HepG2 (cell line): ENCODE data around the gene CASS4. TPM values are rescaled to one million over a fixed set of nuclear protein-coding genes. Genes with fewer than 3 reads are reported as not detected.

Source experiments
- AFF4 ChIP-seq: sonication (generic); formaldehyde crosslinking; IDR thresholded peaks from 2 replicates; pipeline ENCODE4 v1.4.0; 2020; ENCODE audit warnings: missing genetic modification reagents
- ARID5B ChIP-seq: IDR thresholded peaks from 2 replicates; pipeline ENCODE4 v1.4.0; 2020; ENCODE audit warnings: mild to moderate bottlenecking, missing genetic modification reagents
- ELF4 ChIP-seq: sonication (generic); formaldehyde crosslinking; IDR thresholded peaks from 2 replicates; pipeline ENCODE4 v1.5.0; 2020; ENCODE audit warnings: missing genetic modification reagents, mild to moderate bottlenecking, moderate library complexity, borderline replicate concordance
- FUBP1 ChIP-seq: sonication (generic); formaldehyde crosslinking; IDR thresholded peaks from 2 replicates; pipeline ENCODE4 v1.5.1; 2020; ENCODE audit warnings: missing genetic modification reagents, mild to moderate bottlenecking, borderline replicate concordance
- GATA4 ChIP-seq: sonication (generic); IDR thresholded peaks from 2 replicates; pipeline ENCODE4 v1.6.1; 2016; ENCODE audit warnings: antibody characterized with exemption, low read depth, borderline replicate concordance
- HNF1B ChIP-seq: sonication (generic); formaldehyde crosslinking; IDR thresholded peaks from 2 replicates; pipeline ENCODE4 v1.5.1; 2020; ENCODE audit warnings: mild to moderate bottlenecking, moderate library complexity, missing genetic modification reagents
- NKX3-1 ChIP-seq: sonication (generic); formaldehyde crosslinking; IDR thresholded peaks from 2 replicates; pipeline ENCODE4 v1.5.0; 2020; ENCODE audit warnings: missing genetic modification reagents
- NR1H2 ChIP-seq: sonication (generic); formaldehyde crosslinking; IDR thresholded peaks from 2 replicates; pipeline ENCODE4 v1.8.1; 2022; ENCODE audit warnings: low read depth, missing genetic modification reagents, borderline replicate concordance
- REPIN1 ChIP-seq: sonication (generic); formaldehyde crosslinking; IDR thresholded peaks from 2 replicates; pipeline ENCODE4 v1.8.0; 2022; ENCODE audit warnings: missing genetic modification reagents, low read depth, mild to moderate bottlenecking, borderline replicate concordance
- TCF7 ChIP-seq: sonication (generic); IDR thresholded peaks from 2 replicates; pipeline ENCODE4 v1.6.1; 2016; ENCODE audit warnings: antibody characterized with exemption, low read depth
- ZBTB8A ChIP-seq: sonication (generic); formaldehyde crosslinking; IDR thresholded peaks from 2 replicates; pipeline ENCODE4 v1.4.0; 2020; ENCODE audit warnings: mild to moderate bottlenecking, low read depth, missing genetic modification reagents, borderline replicate concordance
- ZFP90 ChIP-seq: sonication (generic); formaldehyde crosslinking; IDR thresholded peaks from 2 replicates; pipeline ENCODE4 v1.8.0; 2022; ENCODE audit warnings: missing genetic modification reagents, mild to moderate bottlenecking, inconsistent platforms, borderline replicate concordance
- ZKSCAN5 ChIP-seq: sonication (generic); formaldehyde crosslinking; IDR thresholded peaks from 2 replicates; pipeline ENCODE4 v1.5.1; 2020; ENCODE audit warnings: mild to moderate bottlenecking, missing genetic modification reagents
- ZKSCAN8 ChIP-seq: IDR thresholded peaks from 2 replicates; pipeline ENCODE4 v1.6.1; 2016; ENCODE audit warnings: borderline replicate concordance, missing genetic modification reagents, missing compliant biosample characterization
- ZNF101 ChIP-seq: sonication (generic); formaldehyde crosslinking; IDR thresholded peaks from 2 replicates; pipeline ENCODE4 v1.4.0; 2020; ENCODE audit warnings: mild to moderate bottlenecking, low read depth, missing genetic modification reagents, borderline replicate concordance
- ZNF136 ChIP-seq: sonication (generic); formaldehyde crosslinking; IDR thresholded peaks from 2 replicates; pipeline ENCODE4 v1.8.1; 2022; ENCODE audit warnings: low read depth, mild to moderate bottlenecking, moderate library complexity, missing genetic modification reagents
- ZNF33A ChIP-seq: sonication (generic); formaldehyde crosslinking; IDR thresholded peaks from 2 replicates; pipeline ENCODE4 v1.5.1; 2020; ENCODE audit warnings: missing genetic modification reagents, mild to moderate bottlenecking, moderate library complexity, borderline replicate concordance
- polyA plus RNA-seq, 8 experiments: library from polyadenylated mRNA; depleted of rRNA in 3 of 8; stranded (reverse) in 7 of 8; unstranded in 1 of 8; fragments of >200 nt; fragmentation: Illumina TruSeq in 4 of 8; extraction: Trizol in 4 of 8; gene quantifications; 2 replicates each; pipeline versions ENCODE4 v1.2.1 to v1.2.3, GENCODE V29; 2011 to 2016; ENCODE audit warnings: low read depth in 4 of 8, missing spikeins in 1 of 8, mixed read lengths in 1 of 8; ENCODE audit not compliant: insufficient read depth in 1 of 8
- total RNA-seq, 5 experiments: library from RNA; depleted of rRNA; stranded (reverse); fragments of >200 nt; fragmentation: Illumina TruSeq; extraction: Trizol; gene quantifications; 2 replicates each; pipeline ENCODE4 v1.2.3, GENCODE V29; 2016; ENCODE audit warnings: low read depth in 1 of 5

Gene CASS4
- total and polyA plus RNA-seq, 2 of the 13 experiments (the other 11 are each of a cell fraction or from before 2014, with no cell fraction given): 0.17 to 0.49 TPM

DNA sequence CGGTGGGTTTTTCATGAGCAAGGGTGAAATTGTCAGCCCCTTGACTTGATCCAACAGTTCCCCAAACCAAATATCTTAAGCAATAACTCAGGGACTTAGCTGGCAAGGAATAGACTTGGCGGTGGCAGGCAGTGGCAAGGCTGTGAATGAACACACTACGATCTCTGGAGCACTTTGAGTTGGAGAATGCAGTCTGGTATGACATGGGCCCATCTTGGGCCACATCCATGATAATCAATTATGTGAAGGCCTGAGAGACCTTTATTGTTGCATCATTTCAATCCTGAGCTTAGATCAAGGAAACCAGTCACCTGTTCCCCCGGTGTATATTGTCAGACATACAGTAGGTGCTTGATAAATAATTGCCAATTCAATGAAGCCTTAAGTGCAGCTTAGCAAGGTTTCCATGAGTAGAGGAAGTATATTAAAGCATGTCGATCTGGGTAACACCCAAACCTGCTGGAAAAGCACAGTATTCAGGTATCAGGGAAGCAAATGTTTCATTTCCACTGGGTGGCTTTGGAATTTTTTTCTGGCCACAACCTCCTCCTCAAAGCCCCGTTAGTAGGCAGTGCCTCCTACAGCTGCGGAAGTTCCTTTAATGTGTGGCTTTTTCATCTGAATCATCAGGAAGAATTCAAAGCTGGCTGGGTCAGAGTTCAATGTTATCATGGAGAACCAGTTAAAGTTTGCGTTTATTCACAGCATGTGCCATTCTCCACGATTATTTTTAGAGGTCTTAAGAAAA, 10.2 kb downstream of the CASS4 start (continued):
- TF ChIP-seq AFF4 (CRISPR knock-in tag) (no peak), ZNF101 (CRISPR knock-in tag) (no peak), NR1H2 (no peak), GATA4 (no peak), ZKSCAN5 (CRISPR knock-in tag) (no peak), ZNF33A (CRISPR knock-in tag) (no peak), ARID5B (CRISPR knock-in tag) (peak; percentile 59; the same call in 1 of the 2 replicates), ELF4 (CRISPR knock-in tag) (no peak), HNF1B (CRISPR knock-in tag) (no peak), ZFP90 (CRISPR knock-in tag) (no peak), REPIN1 (CRISPR knock-in tag) (no peak), ZBTB8A (CRISPR knock-in tag) (no peak), NKX3-1 (no peak), ZKSCAN8 (CRISPR knock-in tag) (no peak), TCF7 (peak; percentile 74), FUBP1 (no peak), ZNF136 (CRISPR knock-in tag) (no peak)
